Measurements from ENCODE around the gene SLPI.

DNA sequence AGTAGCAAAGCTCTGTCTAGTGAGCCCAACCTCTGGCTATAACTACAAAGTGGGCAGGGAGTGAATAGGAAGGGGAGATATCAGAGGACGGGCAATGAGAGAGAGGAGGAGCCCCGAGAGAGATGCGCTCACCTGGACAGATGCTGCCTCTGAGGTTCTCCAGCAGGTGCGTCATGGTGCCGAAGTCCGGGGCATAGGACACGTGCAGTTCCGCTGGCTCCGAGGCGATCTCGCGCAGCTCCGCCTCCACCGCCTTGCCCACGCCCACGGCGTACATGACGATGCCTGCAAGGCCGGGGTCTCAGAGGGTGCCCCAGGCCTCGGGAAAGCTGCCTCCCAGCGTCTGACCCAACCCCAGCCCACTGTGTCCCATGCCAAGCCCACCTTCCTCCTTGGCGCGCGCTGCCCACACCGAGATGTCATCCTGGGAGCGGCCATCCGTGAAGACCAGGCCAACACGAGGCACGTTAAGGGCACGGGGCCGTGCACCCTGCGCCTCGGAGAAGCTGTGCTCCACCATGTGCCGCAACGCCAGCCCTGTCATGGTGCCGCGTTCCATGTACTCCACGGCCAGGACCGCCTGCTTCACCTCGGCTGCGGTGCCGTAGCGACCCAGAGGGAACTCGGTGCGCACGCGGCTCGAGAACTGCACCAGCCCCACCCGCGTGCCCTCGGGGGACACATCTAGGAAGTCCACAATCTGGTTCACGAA is 43.6 kb upstream of the SLPI start:
- TF ChIP-seq, protein P1, sequence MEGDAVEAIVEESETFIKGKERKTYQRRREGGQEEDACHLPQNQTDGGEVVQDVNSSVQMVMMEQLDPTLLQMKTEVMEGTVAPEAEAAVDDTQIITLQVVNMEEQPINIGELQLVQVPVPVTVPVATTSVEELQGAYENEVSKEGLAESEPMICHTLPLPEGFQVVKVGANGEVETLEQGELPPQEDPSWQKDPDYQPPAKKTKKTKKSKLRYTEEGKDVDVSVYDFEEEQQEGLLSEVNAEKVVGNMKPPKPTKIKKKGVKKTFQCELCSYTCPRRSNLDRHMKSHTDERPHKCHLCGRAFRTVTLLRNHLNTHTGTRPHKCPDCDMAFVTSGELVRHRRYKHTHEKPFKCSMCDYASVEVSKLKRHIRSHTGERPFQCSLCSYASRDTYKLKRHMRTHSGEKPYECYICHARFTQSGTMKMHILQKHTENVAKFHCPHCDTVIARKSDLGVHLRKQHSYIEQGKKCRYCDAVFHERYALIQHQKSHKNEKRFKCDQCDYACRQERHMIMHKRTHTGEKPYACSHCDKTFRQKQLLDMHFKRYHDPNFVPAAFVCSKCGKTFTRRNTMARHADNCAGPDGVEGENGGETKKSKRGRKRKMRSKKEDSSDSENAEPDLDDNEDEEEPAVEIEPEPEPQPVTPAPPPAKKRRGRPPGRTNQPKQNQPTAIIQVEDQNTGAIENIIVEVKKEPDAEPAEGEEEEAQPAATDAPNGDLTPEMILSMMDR (IDR thresholded peaks at IDR 0.05 in 2 of 3, conservative IDR thresholded peaks at IDR 0.05 in 1 of 3; ENCODE audit: control insufficient read depth in 2 of 3, extremely low read depth in 1 of 3, insufficient read depth in 1 of 3, low read depth in 3 of 3, low read length in 3 of 3), result no peak
- no peak for TF ChIP-seq DPF2 (IDR thresholded peaks at IDR 0.05)
- TF ChIP-seq, protein P2, sequence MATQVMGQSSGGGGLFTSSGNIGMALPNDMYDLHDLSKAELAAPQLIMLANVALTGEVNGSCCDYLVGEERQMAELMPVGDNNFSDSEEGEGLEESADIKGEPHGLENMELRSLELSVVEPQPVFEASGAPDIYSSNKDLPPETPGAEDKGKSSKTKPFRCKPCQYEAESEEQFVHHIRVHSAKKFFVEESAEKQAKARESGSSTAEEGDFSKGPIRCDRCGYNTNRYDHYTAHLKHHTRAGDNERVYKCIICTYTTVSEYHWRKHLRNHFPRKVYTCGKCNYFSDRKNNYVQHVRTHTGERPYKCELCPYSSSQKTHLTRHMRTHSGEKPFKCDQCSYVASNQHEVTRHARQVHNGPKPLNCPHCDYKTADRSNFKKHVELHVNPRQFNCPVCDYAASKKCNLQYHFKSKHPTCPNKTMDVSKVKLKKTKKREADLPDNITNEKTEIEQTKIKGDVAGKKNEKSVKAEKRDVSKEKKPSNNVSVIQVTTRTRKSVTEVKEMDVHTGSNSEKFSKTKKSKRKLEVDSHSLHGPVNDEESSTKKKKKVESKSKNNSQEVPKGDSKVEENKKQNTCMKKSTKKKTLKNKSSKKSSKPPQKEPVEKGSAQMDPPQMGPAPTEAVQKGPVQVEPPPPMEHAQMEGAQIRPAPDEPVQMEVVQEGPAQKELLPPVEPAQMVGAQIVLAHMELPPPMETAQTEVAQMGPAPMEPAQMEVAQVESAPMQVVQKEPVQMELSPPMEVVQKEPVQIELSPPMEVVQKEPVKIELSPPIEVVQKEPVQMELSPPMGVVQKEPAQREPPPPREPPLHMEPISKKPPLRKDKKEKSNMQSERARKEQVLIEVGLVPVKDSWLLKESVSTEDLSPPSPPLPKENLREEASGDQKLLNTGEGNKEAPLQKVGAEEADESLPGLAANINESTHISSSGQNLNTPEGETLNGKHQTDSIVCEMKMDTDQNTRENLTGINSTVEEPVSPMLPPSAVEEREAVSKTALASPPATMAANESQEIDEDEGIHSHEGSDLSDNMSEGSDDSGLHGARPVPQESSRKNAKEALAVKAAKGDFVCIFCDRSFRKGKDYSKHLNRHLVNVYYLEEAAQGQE (IDR thresholded peaks at IDR 0.05; ENCODE audit: low read depth, low read length), result no peak
- no peak for TF ChIP-seq EZH2 (IDR thresholded peaks at IDR 0.05; ENCODE audit: borderline replicate concordance, control insufficient read depth, low read depth, low read length)
- no peak for TF ChIP-seq POLR2A (IDR thresholded peaks at IDR 0.05; ENCODE audit: low read depth, low read length)
- no peak for TF ChIP-seq SMARCA5 (IDR thresholded peaks at IDR 0.05)
- TF ChIP-seq CHD4 (IDR thresholded peaks at IDR 0.05), result no peak
- TF ChIP-seq BRCA1 (IDR thresholded peaks at IDR 0.05; ENCODE audit: low read depth, low read length), result no peak
- TF ChIP-seq EP300 (IDR thresholded peaks at IDR 0.05; ENCODE audit: borderline replicate concordance in 1 of 2, control insufficient read depth in 1 of 2, low read depth in 2 of 2, low read length in 2 of 2), result no peak
